IPS-15b (cell line): ENCODE measurements around the gene HMGN2.
"Not testable (repeated sequence)": the region's sequence is repeated elsewhere in the genome, so short reads cannot be mapped to it uniquely, and the experiment has no call there.

Experiments
- H3K27me3 ChIP-seq: one replicate; pipeline ENCODE4 v1.6.1; 2013; ENCODE audit warnings: low read length; ENCODE audit not compliant: control insufficient read depth, insufficient read depth
- H3K36me3 ChIP-seq: one replicate; pipeline ENCODE4 v1.6.1; 2013; ENCODE audit warnings: low read length; ENCODE audit not compliant: control insufficient read depth, insufficient read depth
- H3K4me1 ChIP-seq: one replicate; pipeline ENCODE4 v1.6.1; 2013; ENCODE audit warnings: mild to moderate bottlenecking, low read length; ENCODE audit not compliant: control insufficient read depth, insufficient read depth
- H3K4me3 ChIP-seq: one replicate; pipeline ENCODE4 v1.5.1; 2013; ENCODE audit warnings: low read depth, low read length
- H3K9ac ChIP-seq: one replicate; pipeline ENCODE4 v1.6.1; 2013; ENCODE audit warnings: low read depth, mild to moderate bottlenecking, low read length
- H3K9me3 ChIP-seq: one replicate; pipeline ENCODE4 v1.6.1; 2013; ENCODE audit warnings: mild to moderate bottlenecking, low read length; ENCODE audit not compliant: control insufficient read depth, insufficient read depth

HMGN2 gene

DNA sequence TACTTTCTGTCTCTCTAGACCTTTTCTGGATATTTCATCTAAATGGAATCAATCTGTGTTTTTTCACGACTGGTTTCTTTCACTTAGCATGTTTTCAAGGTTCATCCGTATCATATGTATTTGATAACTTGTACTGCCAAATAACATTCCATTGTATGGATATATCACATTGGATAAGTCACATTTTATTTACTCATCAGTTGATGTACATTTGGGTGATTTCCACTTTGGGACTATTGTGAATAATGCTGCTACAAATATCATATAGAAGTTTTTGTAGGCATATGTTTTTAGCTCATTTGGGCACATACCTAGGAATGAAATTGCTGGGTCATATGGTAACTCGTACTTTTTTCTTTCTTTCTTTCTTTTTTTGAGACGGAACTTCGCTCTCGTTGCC is 6.7 kb downstream of the HMGN2 start:
- H3K27me3 ChIP-seq, result no peaks in the 10 kb centered on the region
- peaks cover 20% of the 10 kb centered on the region for H3K36me3 ChIP-seq
- no peak overlapping the region for H3K4me3 ChIP-seq
- H3K9me3 ChIP-seq, result no peaks in the 10 kb centered on the region
- no peak overlapping the region for H3K9ac ChIP-seq
- H3K4me1 ChIP-seq, result peaks cover 4% of the 10 kb centered on the region

DNA sequence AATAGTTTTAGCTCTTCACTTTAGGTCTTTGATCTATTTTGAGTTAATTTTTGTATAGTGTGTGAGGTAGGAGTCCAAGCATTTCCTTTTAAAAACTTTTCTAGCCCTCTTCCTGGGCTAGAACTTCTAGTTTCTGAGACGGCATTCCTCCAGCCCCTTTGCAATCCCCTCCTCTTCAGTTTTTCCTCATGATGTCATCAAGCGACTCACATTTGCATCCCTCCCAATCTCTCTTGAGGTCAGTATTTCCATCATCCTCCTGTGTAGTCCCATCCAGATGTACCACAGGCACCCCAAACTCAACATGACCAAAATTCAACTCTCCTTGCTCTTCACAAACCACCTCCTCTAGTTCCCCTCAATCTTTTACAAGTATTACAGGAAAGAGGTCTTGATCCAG is 10.7 kb downstream of the HMGN2 start:
- Histone ChIP-seq H3K4me3 (no peak overlapping the region), H3K27me3 (no peaks in the 10 kb centered on the region), H3K4me1 (no peaks in the 10 kb centered on the region), H3K9me3 (no peaks in the 10 kb centered on the region), H3K9ac (no peak overlapping the region), H3K36me3 (no peaks in the 10 kb centered on the region)

DNA sequence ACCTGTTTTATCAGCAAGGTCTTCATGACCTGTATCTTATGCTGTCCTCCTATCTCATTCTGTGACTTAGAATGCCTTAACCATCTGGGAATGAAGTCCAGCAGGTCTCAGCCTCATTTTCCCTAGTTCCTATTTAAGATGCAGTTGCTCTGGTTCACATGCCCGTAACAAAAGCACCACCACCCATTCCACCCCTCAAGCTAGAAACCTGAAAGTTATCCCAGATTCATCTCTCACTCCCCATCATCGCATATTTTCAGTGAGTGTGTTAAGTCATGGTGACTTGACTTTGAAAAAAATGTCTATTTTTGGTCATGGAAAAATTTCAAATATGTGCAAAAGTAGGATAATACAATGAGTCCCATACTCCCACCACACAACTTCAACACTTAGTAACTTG is 11.7 kb downstream of the HMGN2 start:
- H3K9ac ChIP-seq, result no peak overlapping the region
- H3K4me1 ChIP-seq, result no peaks in the 10 kb centered on the region
- H3K4me3 ChIP-seq, result no peak overlapping the region
- H3K27me3 ChIP-seq, result no peaks in the 10 kb centered on the region
- no peaks in the 10 kb centered on the region for H3K36me3 ChIP-seq
- H3K9me3 ChIP-seq, result no peaks in the 10 kb centered on the region

DNA sequence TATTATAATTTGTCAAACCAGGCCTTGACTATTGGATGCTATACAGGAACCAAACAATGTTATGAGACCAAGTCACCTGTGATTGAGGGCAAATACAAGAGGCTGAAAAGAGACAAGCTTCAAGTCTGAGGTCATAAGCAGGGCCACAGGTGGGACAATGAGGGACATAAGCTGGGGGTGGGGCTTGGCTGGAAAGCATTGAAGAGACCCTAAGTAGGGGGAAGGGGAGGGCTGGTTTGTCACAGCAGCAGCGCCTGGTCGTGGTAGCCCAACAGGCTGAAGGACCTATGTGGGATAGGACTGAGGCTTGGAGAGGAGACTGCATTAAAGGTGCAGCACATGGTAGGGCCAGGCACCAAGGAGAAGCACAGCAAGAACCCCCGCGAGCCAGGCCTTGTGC is 17.9 kb downstream of the HMGN2 start:
- no peak overlapping the region for H3K9ac ChIP-seq
- H3K27me3 ChIP-seq, result no peaks in the 10 kb centered on the region
- no peaks in the 10 kb centered on the region for H3K4me1 ChIP-seq
- H3K9me3 ChIP-seq, result no peaks in the 10 kb centered on the region
- H3K4me3 ChIP-seq, result no peak overlapping the region
- no peaks in the 10 kb centered on the region for H3K36me3 ChIP-seq

- Histone ChIP-seq H3K27me3 (no peaks in the 10 kb centered on the region), H3K4me3 (no peak overlapping the region), H3K9me3 (no peaks in the 10 kb centered on the region), H3K36me3 (no peaks in the 10 kb centered on the region), H3K9ac (no peak overlapping the region), H3K4me1 (no peaks in the 10 kb centered on the region)
These were observed 21.0 kb downstream of the HMGN2 start for GRCh38 chr1:26493267-26493666.

GRCh38 chr1:26493938-26494337 is 21.7 kb downstream of the HMGN2 start:
- Histone ChIP-seq H3K27me3 (no peaks in the 10 kb centered on the region), H3K4me1 (no peaks in the 10 kb centered on the region), H3K9me3 (no peaks in the 10 kb centered on the region), H3K9ac (no peak overlapping the region), H3K36me3 (no peaks in the 10 kb centered on the region), H3K4me3 (no peak overlapping the region)

- no peaks in the 10 kb centered on the region for H3K4me1 ChIP-seq
- no peak overlapping the region for H3K9ac ChIP-seq
- H3K9me3 ChIP-seq, result no peaks in the 10 kb centered on the region
- no peaks in the 10 kb centered on the region for H3K36me3 ChIP-seq
- no peak overlapping the region for H3K4me3 ChIP-seq
- no peaks in the 10 kb centered on the region for H3K27me3 ChIP-seq
These were observed 24.6 kb downstream of the HMGN2 start for GRCh38 chr1:26496861-26497260.

DNA sequence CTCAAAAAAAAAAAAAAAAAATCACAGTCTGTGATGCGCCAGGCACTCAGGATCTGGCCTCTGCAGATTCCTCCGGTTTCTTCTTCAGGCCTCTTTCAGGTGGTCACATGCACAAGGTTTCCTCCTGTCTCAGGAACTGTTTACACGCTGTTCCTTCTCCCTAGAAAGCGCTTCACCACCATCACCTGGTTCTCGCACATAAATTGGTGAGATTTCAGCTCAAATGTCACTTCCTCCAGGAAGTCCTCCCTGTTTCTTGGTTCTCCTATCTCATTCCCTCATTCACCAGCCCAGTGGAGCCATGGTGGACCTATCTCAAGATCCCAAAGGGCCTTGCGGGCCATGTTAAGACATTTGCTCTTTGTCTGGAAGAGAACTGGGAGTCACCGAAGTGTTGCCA is 26.7 kb downstream of the HMGN2 start:
- no peak overlapping the region for H3K9ac ChIP-seq
- no peak overlapping the region for H3K4me3 ChIP-seq
- H3K4me1 ChIP-seq, result no peaks in the 10 kb centered on the region
- no peaks in the 10 kb centered on the region for H3K36me3 ChIP-seq
- no peaks in the 10 kb centered on the region for H3K9me3 ChIP-seq
- H3K27me3 ChIP-seq, result no peaks in the 10 kb centered on the region

- Histone ChIP-seq H3K4me3 (peak overlapping the region; percentile 81), H3K27me3 (no peaks in the 10 kb centered on the region), H3K9ac (peak overlapping the region; percentile 71)
These were observed 28.4 kb downstream of the HMGN2 start for GRCh38 chr1:26500488-26501175.

GRCh38 chr1:26510711-26511110 is 38.5 kb downstream of the HMGN2 start:
- not testable (repeated sequence) for H3K9ac ChIP-seq, H3K4me3 ChIP-seq, H3K27me3 ChIP-seq

More at GRCh38 chr1:26500488-26501175, 28.4 kb downstream of the HMGN2 start:
- Histone ChIP-seq H3K9me3 (no peaks in the 10 kb centered on the region), H3K36me3 (no peaks in the 10 kb centered on the region), H3K4me1 (no peaks in the 10 kb centered on the region)

DNA sequence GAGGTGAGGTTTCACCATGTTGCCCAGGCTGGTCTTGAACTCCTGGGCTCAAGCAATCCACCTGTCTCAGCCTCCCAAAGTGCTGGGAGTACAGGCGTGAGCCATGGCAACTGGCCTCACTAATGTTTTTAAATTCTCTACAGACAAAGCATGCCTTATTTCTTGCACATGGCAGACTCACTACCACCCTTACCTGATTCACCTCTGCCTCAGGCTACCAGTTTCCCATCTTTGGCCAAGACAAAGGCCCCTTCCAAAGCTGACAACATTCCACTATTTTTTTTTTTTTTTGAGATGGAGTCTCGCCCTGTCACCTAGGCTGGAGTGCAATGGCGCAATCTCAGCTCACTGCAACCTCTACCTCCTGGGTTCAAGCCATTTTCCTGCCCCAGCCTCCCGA is 43.6 kb downstream of the HMGN2 start:
- not testable (repeated sequence) for H3K27me3 ChIP-seq, H3K9ac ChIP-seq, H3K4me1 ChIP-seq, H3K36me3 ChIP-seq, H3K4me3 ChIP-seq, H3K9me3 ChIP-seq

More at GRCh38 chr1:26510711-26511110, 38.5 kb downstream of the HMGN2 start:
- not testable (repeated sequence) for H3K36me3 ChIP-seq, H3K4me1 ChIP-seq, H3K9me3 ChIP-seq

DNA sequence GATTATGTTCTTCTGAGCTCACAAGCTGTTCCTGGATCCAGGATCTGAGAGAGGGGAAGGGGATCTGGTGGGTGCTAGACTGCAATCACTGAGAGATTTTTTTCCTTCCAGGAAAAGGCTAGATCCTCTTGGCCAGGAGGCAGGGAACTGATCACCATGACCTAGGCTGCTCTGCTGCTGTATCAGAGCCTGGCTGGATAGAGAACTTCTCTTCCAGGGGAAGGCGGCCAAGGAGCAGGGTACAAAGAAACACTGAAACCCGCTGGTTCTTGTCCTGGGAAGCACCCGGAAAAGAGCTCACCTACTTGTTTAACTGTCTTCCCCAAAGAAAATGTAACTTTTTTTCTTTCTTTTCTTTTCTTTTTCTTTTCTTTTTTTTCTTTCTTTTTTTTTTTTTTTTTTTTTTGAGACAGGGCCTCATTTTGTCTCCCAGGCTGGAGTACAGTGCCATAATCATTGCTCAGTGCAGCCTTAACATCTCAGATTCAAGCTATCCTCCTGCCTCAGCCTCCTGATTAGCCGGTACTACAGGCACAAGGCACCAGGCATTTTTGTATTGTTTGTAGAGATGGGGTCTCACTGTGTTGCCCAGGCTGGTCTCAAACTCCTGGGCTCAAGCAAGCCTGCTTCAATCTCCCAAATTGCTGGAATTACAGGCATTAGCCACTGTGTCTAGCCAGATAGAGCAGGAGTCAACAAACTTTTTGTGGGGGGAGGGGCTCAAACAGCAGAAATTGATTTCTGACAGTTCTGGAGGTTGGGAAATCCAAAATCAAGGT is 44.9 kb downstream of the HMGN2 start:
- peaks cover 4% of the 10 kb centered on the region for H3K4me1 ChIP-seq
- H3K36me3 ChIP-seq, result no peaks in the 10 kb centered on the region
- H3K4me3 ChIP-seq, result no peak overlapping the region
- H3K9ac ChIP-seq, result no peak overlapping the region
- no peaks in the 10 kb centered on the region for H3K9me3 ChIP-seq
- no peaks in the 10 kb centered on the region for H3K27me3 ChIP-seq
